HT-29 (cell line): ENCODE measurements around the gene STYX. TPM values are rescaled to one million over a fixed set of nuclear protein-coding genes. Genes with fewer than 3 reads are reported as not detected.
"Not testable (repeated sequence)": the region's sequence is repeated elsewhere in the genome, so short reads cannot be mapped to it uniquely, and the experiment has no call there.

Experiments
- DNase-seq: peaks from one replicate; pipeline ENCODE4 v3.0.0-alpha.2; 2015; ENCODE audit warnings: low spot score
- total RNA-seq: library from RNA; depleted of rRNA; stranded (reverse); fragments of >200 nt; shearing (Covaris generic); gene quantifications from 2 replicates; pipeline ENCODE4 v1.2.3, GENCODE V29; 2014

Gene STYX
- total RNA-seq, 1 experiment from 2014 or later = 3.1 TPM

DNA sequence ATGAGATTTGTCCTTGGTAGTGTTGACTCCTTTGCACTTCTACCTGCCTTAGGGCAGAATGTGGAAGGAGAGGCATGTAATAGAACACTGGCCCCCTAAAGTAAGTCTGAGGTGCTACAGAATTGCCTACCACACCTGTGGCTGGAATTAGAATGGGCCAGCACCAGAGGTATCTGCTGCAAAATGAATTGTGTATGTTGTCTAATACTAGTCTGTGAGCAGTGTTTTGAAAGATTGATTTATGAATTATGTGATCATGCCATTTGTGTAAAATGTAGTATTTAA lies 5.7 kb upstream of the STYX start:
- DNase-seq = no peak

GRCh38 chr14:52727509-52727908 lies 2.5 kb upstream of the STYX start:
- DNase-seq = not testable (repeated sequence)

DNA sequence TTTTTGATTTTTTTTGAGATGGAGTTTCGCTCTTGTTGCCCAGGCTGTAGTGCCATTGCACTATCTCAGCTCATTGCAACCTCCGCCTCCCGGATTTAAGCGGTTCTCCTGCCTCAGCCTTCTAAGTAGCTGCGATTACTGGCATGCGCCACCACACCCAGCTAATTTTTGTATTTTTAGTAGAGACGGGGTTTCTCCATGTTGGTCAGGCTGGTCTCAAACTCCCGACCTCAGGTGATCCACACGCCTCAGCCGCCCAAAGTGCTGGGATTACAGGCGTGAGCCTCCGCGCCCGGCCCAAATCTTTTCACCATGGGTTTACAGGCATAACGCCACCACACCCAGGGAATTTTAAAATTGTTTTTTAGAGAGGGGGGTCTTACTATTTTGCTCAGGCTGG lies 931 bp upstream of the STYX start:
- DNase-seq = not testable (repeated sequence)

GRCh38 chr14:52729585-52729924 lies 411 bp upstream of the STYX start:
- DNase-seq = no peak

- no peak for DNase-seq
Measured at GRCh38 chr14:52730709-52731111, 744 bp downstream of the STYX start.

GRCh38 chr14:52733824-52734223 lies 3.9 kb downstream of the STYX start:
- DNase-seq = no peak

DNA sequence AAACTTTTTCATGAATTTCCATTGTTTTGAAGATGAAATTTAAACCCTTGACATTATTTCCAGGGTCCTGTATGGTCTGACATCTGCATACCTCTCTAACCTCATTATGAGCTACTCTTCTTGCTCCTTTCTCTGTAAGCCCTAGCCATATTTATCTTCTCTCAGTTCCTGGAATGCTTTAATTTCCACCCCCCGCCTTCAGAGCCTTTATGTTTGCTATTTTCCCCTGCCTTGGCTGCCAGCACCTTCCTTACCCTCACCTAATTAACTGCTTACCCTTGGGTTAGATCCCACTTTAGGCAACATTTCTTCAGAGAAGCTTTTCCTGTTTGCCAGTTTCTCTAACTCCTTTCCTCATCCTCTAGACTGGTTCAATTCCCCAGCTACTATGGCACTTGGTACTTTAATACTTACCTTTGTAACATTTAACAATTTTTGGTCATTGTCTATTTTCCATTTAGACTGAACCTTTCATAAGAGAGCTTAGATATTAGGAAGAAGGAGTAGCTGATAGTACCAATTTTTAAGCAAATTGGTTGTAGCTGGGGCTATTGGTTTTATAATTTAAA lies 6.0 kb downstream of the STYX start:
- DNase-seq = no peak

DNA sequence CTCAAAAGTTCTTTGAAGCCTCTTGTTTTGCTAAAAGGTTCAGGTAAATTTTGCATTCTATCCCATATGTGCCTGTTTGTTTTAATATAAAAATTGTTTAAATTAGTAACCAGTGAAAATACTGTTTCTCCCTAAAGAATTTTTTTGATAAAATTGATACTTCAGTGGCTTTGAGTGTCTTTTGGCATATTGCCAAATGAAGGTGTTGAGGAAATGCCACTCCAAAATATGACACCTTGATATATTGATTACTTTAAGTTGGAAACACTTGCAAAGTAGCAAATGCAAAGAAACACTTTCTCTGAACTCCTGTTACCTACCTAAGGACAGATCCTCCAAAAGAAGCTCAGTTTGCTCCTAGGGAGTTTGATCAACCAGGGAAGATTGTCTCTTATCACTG lies 8.4 kb downstream of the STYX start:
- no peak for DNase-seq

GRCh38 chr14:52740751-52741150 lies 10.8 kb downstream of the STYX start:
- no peak for DNase-seq

- no peak for DNase-seq
Measured at GRCh38 chr14:52741865-52742264, 11.9 kb downstream of the STYX start.

DNA sequence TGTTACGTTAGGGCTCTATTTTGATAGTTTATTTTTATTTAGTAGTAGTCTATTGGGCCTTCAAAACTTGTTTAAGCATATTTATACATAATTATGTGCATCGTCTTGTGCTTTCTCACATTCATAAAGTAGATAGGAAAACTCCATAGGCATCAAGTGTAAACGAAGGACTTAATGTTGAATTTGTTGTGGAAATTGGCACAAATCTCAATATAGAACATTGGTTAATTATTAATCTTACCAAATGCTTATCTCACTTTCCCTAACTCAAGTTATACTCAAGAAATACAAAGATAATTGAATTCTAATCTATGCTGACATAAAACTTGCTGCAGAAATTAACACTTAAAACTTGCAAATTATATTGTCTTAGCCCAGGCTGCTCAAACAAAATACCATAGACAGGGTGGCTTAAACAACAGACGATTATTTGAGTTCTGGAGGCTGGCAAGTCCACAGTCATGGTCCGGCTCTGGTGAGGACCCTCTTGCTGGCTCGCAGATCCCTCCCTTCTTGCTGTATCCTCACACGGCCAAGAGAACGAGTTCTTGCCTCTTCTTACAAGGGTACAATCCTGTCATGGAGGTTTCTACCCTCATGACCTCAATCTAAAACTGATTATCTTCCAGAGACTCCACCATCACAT lies 18.8 kb downstream of the STYX start:
- DNase-seq = no peak

- DNase-seq = peak; percentile 19
Measured at GRCh38 chr14:52755607-52756316, 25.8 kb downstream of the STYX start.

DNA sequence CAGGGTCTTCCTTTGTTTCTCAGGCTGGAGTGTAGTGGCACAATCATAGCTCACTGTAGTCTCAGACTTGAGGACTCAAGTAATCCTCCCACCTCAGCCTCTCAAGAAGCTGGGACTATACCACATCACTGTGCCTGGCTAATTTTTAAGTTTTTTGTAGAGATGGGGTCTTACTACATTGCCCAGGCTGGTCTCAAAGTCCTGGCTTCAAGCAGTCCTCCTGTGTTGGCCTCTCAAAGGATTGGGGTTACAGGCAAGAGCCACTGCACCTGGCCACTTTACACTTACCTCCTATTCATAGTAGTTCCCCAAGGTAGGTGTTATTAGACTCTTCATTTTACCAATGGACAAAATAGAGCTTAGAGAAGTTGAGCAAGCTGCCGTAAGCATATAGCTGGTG lies 29.2 kb downstream of the STYX start:
- DNase-seq = no peak

DNA sequence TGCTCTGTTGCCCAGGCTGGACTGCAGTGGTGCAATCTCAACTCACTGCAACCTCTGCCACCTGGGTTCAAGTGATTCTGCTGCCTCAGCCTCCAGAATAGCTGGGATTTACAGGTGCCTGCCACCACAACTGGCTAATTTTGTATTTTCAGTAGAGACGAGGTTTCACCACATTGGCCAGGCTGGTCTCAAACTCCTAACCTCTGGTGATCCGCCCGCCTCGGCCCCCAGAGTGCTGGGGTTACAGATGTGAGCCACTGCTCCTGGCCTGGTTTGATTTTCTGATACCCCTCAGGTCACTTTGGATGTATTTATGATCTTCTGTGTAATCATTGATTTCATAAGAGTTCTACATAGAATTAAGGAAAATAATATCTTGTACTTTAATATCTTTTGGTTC lies 33.0 kb downstream of the STYX start:
- not testable (repeated sequence) for DNase-seq

GRCh38 chr14:52767058-52767833 lies 37.3 kb downstream of the STYX start:
- no peak for DNase-seq

DNA sequence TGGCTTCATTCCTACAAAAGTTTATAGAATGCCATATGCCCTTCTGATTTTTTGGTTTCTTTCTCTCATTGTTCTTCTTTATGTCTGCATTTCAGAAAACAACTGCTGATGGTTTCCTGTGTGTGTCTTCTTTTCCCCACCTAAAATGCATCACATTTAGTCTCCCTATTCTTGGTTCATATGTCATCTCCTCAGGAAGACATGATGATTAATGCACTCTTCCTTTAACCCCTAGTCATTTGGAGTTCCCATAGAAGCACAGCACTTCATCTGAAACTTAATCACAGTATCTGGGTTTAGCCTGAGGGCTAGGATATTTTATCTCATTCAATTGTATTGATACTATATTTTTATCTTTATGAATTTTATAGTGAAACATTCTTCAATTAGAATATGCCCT lies 39.9 kb downstream of the STYX start:
- no peak for DNase-seq

GRCh38 chr14:52776816-52777215 lies 46.9 kb downstream of the STYX start:
- no peak for DNase-seq

DNA sequence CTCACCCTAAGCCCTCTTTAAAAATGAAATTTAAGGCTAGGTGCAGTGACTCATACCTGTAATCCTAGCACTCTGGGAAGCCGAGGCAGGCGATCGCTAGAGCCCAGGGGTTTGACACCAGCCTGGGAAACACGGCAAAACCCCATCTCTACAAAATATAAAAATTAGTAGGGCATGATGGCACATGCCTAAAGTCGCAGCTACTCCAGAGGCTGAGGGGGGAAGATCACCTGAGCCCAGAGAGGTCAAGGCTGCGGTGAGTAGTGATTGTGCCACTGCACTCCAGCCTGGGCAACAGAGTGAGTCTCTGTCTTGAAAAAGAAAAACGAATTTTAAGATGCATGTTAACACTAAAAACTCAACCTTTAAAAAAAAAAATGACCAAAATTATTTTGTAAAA lies 48.7 kb downstream of the STYX start:
- no peak for DNase-seq

DNA sequence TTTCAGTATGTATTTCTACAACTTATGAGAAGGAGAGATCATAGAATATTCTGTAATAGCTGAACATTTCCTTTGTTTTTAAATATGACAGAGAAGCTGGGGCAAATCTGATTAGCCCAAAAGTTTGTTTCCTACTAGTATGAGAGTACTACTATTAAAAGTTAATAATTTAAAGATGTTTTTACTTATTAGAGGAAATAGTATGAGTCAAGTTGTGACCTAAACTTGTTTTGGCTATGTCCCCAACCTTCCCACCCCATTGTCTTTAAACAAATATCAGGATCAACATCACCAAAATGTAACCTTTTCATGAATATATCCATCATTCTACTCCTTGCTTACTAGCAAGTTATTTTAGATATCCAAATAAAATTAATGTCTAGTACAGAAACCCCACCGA lies 50.9 kb downstream of the STYX start:
- no peak for DNase-seq

GRCh38 chr14:52781629-52782028 lies 51.7 kb downstream of the STYX start:
- DNase-seq = no peak

GRCh38 chr14:52783206-52783605 lies 53.2 kb downstream of the STYX start:
- DNase-seq = no peak

GRCh38 chr14:52786887-52787286 lies 56.9 kb downstream of the STYX start:
- DNase-seq = no peak

- peak; percentile 3 for DNase-seq
Measured at GRCh38 chr14:52789118-52789517, 59.2 kb downstream of the STYX start.
